Gastroesophageal sphincter (tissue), 4 donors: ENCODE data around the gene SF3B3. TPM values are rescaled to one million over a fixed set of nuclear protein-coding genes. Genes with fewer than 3 reads are reported as not detected.

Experiments
- ATAC-seq: fragments of 150-250 bp; one replicate; pipeline ENCODE4 v1.9.1; 2016; ENCODE audit warnings: mild to moderate bottlenecking, moderate library complexity
- H3K27ac ChIP-seq, 4 donors: fragments of 200-600 bp; sonication (generic) in 3 of 4; 1 replicate in 3 of 4; 2 replicates in 1 of 4; pipeline ENCODE4 v1.5.1; 2016 to 2019
- H3K27me3 ChIP-seq: fragments of 200-600 bp; sonication (generic); one replicate; pipeline ENCODE4 v1.5.1; 2019
- H3K36me3 ChIP-seq, 2 donors: fragments of 200-600 bp; sonication (generic); one replicate each; pipeline ENCODE4 v1.5.1; 2019; ENCODE audit warnings: control low read depth in 1 of 2
- H3K4me1 ChIP-seq, 3 donors: fragments of 200-600 bp; sonication (generic); 1 replicate in 2 of 3; 2 replicates in 1 of 3; pipeline ENCODE4 v1.5.1; 2016 to 2019; ENCODE audit warnings: control low read depth in 2 of 3
- H3K4me3 ChIP-seq, 2 donors: fragments of 200-600 bp; sonication (generic); one replicate each; pipeline ENCODE4 v1.5.1; 2019; ENCODE audit warnings: mild to moderate bottlenecking in 1 of 2, moderate library complexity in 1 of 2
- H3K9me3 ChIP-seq, 3 donors: fragments of 200-600 bp; sonication (generic); one replicate each; pipeline ENCODE4 v1.5.1; 2017 to 2019; ENCODE audit warnings: control low read depth in 2 of 3
- CTCF ChIP-seq, 4 experiments: fragments of 200-600 bp in 2 of 4; fragments of 450-650 bp in 2 of 4; sonication (generic) in 1 of 4; IDR thresholded peaks; one replicate each; pipeline ENCODE4 v1.5.1; 2017 to 2019; ENCODE audit warnings: antibody characterized with exemption in 4 of 4, mild to moderate bottlenecking in 2 of 4, moderate library complexity in 2 of 4
- EP300 ChIP-seq: sonication (generic); formaldehyde crosslinking; IDR thresholded peaks from one replicate; pipeline ENCODE4 v1.6.1; 2017; ENCODE audit warnings: antibody characterized with exemption, mild to moderate bottlenecking
- POLR2A ChIP-seq, 2 donors: fragments of 450-650 bp; IDR thresholded peaks; one replicate each; pipeline ENCODE4 v1.6.1; 2017; ENCODE audit warnings: antibody characterized with exemption in 2 of 2, mild to moderate bottlenecking in 2 of 2, moderate library complexity in 1 of 2
- POLR2AphosphoS5 ChIP-seq: sonication (generic); formaldehyde crosslinking; IDR thresholded peaks from one replicate; pipeline ENCODE4 v1.6.1; 2017; ENCODE audit warnings: antibody characterized with exemption
- WGBS, 2 donors: methylation state at CpG; one replicate each; pipeline ENCODE4 v1.1.5; 2018; ENCODE audit warnings: low coverage in 1 of 2; 5-methylcytosine and 5-hydroxymethylcytosine counted together
- total RNA-seq, 4 donors: library from RNA; depleted of rRNA; stranded (reverse); fragments of >200 nt; gene quantifications; one replicate each; pipeline ENCODE4 v1.1.0, GENCODE V29; 2016

SF3B3 gene
- total RNA-seq, 4 donors from 2014 or later = 73.3 to 115 (median 92.8) TPM

- Histone ChIP-seq H3K36me3 (no peaks in the 10 kb centered on the region), H3K27ac (no peak overlapping the region), H3K4me1 (peaks cover 0 to 13% (median 0%) of the 10 kb centered on the region in 3 donors), H3K4me3 (no peak overlapping the region), H3K27me3 (no peaks in the 10 kb centered on the region), H3K9me3 (no peaks in the 10 kb centered on the region)
- peak; percentile 19 for ATAC-seq
- 58 to 76% methylated on average over 7 to 11 of the region's 18 CpGs for WGBS, 2 donors
- no peak for TF ChIP-seq CTCF (IDR thresholded peaks at IDR 0.05)
- no peak for TF ChIP-seq POLR2AphosphoS5
- TF ChIP-seq POLR2A (IDR thresholded peaks at IDR 0.05) = no peak
- no peak for TF ChIP-seq EP300
These were observed 86.9 kb downstream of the SF3B3 start for GRCh38 chr16:70610273-70611223.

GRCh38 chr16:70611224-70611598 lies 87.6 kb downstream of the SF3B3 start:
- Histone ChIP-seq H3K4me3 (no peak overlapping the region), H3K36me3 (no peaks in the 10 kb centered on the region), H3K27me3 (no peaks in the 10 kb centered on the region), H3K27ac (no peak overlapping the region), H3K9me3 (no peaks in the 10 kb centered on the region), H3K4me1 (peaks cover 0 to 13% (median 0%) of the 10 kb centered on the region in 3 donors)
- no peak for ATAC-seq
- TF ChIP-seq EP300 (no peak), CTCF (IDR thresholded peaks at IDR 0.05) (no peak), POLR2AphosphoS5 (no peak), POLR2A (IDR thresholded peaks at IDR 0.05) (no peak)
- WGBS, 2 donors = 100% methylated on average over 1 of the region's 5 CpGs; no CpG with 5 or more reads in 1 of the 2 donors

GRCh38 chr16:70611785-70612303 lies 88.2 kb downstream of the SF3B3 start:
- H3K4me1 ChIP-seq = peaks cover 0 to 13% (median 0%) of the 10 kb centered on the region in 3 donors
- no peak for ATAC-seq
- no peaks in the 10 kb centered on the region for H3K9me3 ChIP-seq
- 88% methylated on average over 2 of the region's 4 CpGs; no CpG with 5 or more reads in 1 of the 2 donors for WGBS, 2 donors
- H3K36me3 ChIP-seq = no peaks in the 10 kb centered on the region
- no peak for TF ChIP-seq EP300
- no peak for TF ChIP-seq CTCF (IDR thresholded peaks at IDR 0.05)
- no peak for TF ChIP-seq POLR2AphosphoS5
- no peak for TF ChIP-seq POLR2A (IDR thresholded peaks at IDR 0.05)
- no peak overlapping the region for H3K4me3 ChIP-seq
- H3K27me3 ChIP-seq = no peaks in the 10 kb centered on the region
- no peak overlapping the region for H3K27ac ChIP-seq

GRCh38 chr16:70612931-70613330 lies 89.3 kb downstream of the SF3B3 start:
- Histone ChIP-seq H3K36me3 (no peaks in the 10 kb centered on the region), H3K4me1 (peaks cover 0 to 13% (median 0%) of the 10 kb centered on the region in 3 donors), H3K27me3 (no peaks in the 10 kb centered on the region), H3K4me3 (no peak overlapping the region), H3K9me3 (no peaks in the 10 kb centered on the region), H3K27ac (no peak overlapping the region)
- no peak for ATAC-seq
- TF ChIP-seq POLR2A (IDR thresholded peaks at IDR 0.05) (no peak), CTCF (IDR thresholded peaks at IDR 0.05) (no peak)
- 93 to 100% methylated on average over 2 to 5 of the region's 8 CpGs for WGBS, 2 donors
